Effector CD8-positive, alpha-beta T cell (primary cell): Measurements from ENCODE around the gene RPL3.
A peak's percentile ranks its signal among the peaks of the same experiment; 100 is the strongest.
"Not testable (repeated sequence)": the region's sequence is repeated elsewhere in the genome, so short reads cannot be mapped to it uniquely, and the experiment has no call there.

Experiments
- DNase-seq: peaks from one replicate; lab custom pipeline; 2025; lab: John Stamatoyannopoulos, UW
- total RNA-seq, 4 experiments: gene quantifications; one replicate each; lab custom pipeline; 2026; lab: John Stamatoyannopoulos, UW

Gene RPL3
- total RNA-seq, result 1,454 to 1,919 (median 1,820) reads per million in 4 experiments

GRCh38 chr22:39319284-39320022, at the start of gene RPL3:
RPL3 (minus strand) TSS chr22:39319623; CDS start chr22:39319597, 26 bp downstream.
- peak; percentile 94 for DNase-seq

- no peak for DNase-seq
Measured at GRCh38 chr22:39369186-39369585, 49.8 kb upstream of the RPL3 start.

- DNase-seq, result no peak
Measured at GRCh38 chr22:39368461-39368911, 49.1 kb upstream of the RPL3 start.

GRCh38 chr22:39367035-39367434, 47.6 kb upstream of the RPL3 start:
- no peak for DNase-seq

GRCh38 chr22:39365492-39365780, 46.0 kb upstream of the RPL3 start:
- no peak for DNase-seq

GRCh38 chr22:39364714-39365491, 45.5 kb upstream of the RPL3 start:
- DNase-seq, result no peak

- no peak for DNase-seq
Measured at GRCh38 chr22:39363751-39364515, 44.5 kb upstream of the RPL3 start.

- DNase-seq, result no peak
Measured at GRCh38 chr22:39362932-39363331, 43.5 kb upstream of the RPL3 start.

- DNase-seq, result no peak
Measured at GRCh38 chr22:39362271-39362670, 42.8 kb upstream of the RPL3 start.

- DNase-seq, result no peak
Measured at GRCh38 chr22:39361496-39361895, 42.1 kb upstream of the RPL3 start.

GRCh38 chr22:39360674-39361413, 41.4 kb upstream of the RPL3 start:
- no peak for DNase-seq

GRCh38 chr22:39360242-39360641, 40.8 kb upstream of the RPL3 start:
- DNase-seq, result no peak

- no peak for DNase-seq
Measured at GRCh38 chr22:39359659-39360195, 40.3 kb upstream of the RPL3 start.

- DNase-seq, result not testable (repeated sequence)
Measured at GRCh38 chr22:39358197-39358596, 38.8 kb upstream of the RPL3 start.

- DNase-seq, result not testable (repeated sequence)
Measured at GRCh38 chr22:39357110-39358108, 38.0 kb upstream of the RPL3 start.

- DNase-seq, result no peak
Measured at GRCh38 chr22:39356464-39356863, 37.0 kb upstream of the RPL3 start.

- not testable (repeated sequence) for DNase-seq
Measured at GRCh38 chr22:39355805-39356204, 36.4 kb upstream of the RPL3 start.

GRCh38 chr22:39355080-39355479, 35.7 kb upstream of the RPL3 start:
- no peak for DNase-seq

- DNase-seq, result no peak
Measured at GRCh38 chr22:39353346-39353745, 33.9 kb upstream of the RPL3 start.

- no peak for DNase-seq
Measured at GRCh38 chr22:39352306-39352891, 33.0 kb upstream of the RPL3 start.
